Measurements from ENCODE around the gene CDK14.

GRCh38 chr7:90830308-90830707 is 234.2 kb downstream of the CDK14 start:
- TF ChIP-seq, protein P1, sequence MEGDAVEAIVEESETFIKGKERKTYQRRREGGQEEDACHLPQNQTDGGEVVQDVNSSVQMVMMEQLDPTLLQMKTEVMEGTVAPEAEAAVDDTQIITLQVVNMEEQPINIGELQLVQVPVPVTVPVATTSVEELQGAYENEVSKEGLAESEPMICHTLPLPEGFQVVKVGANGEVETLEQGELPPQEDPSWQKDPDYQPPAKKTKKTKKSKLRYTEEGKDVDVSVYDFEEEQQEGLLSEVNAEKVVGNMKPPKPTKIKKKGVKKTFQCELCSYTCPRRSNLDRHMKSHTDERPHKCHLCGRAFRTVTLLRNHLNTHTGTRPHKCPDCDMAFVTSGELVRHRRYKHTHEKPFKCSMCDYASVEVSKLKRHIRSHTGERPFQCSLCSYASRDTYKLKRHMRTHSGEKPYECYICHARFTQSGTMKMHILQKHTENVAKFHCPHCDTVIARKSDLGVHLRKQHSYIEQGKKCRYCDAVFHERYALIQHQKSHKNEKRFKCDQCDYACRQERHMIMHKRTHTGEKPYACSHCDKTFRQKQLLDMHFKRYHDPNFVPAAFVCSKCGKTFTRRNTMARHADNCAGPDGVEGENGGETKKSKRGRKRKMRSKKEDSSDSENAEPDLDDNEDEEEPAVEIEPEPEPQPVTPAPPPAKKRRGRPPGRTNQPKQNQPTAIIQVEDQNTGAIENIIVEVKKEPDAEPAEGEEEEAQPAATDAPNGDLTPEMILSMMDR (IDR thresholded peaks at IDR 0.05; ENCODE audit: low read length): no peak
- no peak for TF ChIP-seq EZH2 (IDR thresholded peaks at IDR 0.05; ENCODE audit: borderline replicate concordance, low read length)
